ENCODE results near the gene PSMG4.

DNA sequence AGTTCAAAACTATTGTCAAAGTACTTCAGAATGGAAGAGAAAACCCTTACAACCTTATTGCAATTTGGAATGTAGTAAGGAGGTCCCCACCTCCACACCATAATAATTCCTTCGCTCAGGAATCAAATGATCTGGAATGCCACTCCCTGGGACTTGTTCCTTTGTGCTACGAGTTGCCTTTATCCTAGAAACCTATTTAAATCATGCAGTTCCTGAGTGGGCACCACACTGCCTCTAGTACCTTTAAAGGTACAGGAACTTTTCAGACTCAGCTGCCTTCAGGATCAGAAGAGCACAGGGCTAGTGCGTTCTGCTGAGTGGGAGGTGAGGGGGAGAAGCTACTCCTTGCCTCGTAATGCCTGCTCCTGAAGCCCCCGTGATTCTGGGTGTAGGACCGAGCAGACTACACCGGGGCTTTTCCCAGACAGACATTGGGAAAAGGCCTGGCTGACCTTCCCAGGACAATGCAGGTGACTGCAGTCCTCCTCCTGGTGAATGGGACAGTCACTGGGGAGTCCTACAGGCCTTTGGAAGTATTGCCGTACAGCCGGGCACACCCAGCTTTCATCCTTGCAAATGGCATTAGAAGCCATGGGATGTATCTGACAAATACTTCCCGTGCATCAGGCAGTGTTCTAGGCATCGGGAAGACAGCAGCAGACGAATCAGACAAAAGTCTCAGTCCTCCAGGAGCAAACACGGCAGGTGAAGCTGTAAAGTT lies 19.5 kb upstream of the PSMG4 start:
- TF ChIP-seq, protein P1, sequence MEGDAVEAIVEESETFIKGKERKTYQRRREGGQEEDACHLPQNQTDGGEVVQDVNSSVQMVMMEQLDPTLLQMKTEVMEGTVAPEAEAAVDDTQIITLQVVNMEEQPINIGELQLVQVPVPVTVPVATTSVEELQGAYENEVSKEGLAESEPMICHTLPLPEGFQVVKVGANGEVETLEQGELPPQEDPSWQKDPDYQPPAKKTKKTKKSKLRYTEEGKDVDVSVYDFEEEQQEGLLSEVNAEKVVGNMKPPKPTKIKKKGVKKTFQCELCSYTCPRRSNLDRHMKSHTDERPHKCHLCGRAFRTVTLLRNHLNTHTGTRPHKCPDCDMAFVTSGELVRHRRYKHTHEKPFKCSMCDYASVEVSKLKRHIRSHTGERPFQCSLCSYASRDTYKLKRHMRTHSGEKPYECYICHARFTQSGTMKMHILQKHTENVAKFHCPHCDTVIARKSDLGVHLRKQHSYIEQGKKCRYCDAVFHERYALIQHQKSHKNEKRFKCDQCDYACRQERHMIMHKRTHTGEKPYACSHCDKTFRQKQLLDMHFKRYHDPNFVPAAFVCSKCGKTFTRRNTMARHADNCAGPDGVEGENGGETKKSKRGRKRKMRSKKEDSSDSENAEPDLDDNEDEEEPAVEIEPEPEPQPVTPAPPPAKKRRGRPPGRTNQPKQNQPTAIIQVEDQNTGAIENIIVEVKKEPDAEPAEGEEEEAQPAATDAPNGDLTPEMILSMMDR (tag by site-specific recombination; IDR thresholded peaks at IDR 0.05): no peak
- TF ChIP-seq, protein P2, sequence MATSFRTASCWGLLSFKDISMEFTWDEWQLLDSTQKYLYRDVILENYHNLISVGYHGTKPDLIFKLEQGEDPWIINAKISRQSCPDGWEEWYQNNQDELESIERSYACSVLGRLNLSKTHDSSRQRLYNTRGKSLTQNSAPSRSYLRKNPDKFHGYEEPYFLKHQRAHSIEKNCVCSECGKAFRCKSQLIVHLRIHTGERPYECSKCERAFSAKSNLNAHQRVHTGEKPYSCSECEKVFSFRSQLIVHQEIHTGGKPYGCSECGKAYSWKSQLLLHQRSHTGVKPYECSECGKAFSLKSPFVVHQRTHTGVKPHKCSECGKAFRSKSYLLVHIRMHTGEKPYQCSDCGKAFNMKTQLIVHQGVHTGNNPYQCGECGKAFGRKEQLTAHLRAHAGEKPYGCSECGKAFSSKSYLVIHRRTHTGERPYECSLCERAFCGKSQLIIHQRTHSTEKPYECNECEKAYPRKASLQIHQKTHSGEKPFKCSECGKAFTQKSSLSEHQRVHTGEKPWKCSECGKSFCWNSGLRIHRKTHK (tag by site-specific recombination; IDR thresholded peaks at IDR 0.05): no peak
- TF ChIP-seq, protein P3, sequence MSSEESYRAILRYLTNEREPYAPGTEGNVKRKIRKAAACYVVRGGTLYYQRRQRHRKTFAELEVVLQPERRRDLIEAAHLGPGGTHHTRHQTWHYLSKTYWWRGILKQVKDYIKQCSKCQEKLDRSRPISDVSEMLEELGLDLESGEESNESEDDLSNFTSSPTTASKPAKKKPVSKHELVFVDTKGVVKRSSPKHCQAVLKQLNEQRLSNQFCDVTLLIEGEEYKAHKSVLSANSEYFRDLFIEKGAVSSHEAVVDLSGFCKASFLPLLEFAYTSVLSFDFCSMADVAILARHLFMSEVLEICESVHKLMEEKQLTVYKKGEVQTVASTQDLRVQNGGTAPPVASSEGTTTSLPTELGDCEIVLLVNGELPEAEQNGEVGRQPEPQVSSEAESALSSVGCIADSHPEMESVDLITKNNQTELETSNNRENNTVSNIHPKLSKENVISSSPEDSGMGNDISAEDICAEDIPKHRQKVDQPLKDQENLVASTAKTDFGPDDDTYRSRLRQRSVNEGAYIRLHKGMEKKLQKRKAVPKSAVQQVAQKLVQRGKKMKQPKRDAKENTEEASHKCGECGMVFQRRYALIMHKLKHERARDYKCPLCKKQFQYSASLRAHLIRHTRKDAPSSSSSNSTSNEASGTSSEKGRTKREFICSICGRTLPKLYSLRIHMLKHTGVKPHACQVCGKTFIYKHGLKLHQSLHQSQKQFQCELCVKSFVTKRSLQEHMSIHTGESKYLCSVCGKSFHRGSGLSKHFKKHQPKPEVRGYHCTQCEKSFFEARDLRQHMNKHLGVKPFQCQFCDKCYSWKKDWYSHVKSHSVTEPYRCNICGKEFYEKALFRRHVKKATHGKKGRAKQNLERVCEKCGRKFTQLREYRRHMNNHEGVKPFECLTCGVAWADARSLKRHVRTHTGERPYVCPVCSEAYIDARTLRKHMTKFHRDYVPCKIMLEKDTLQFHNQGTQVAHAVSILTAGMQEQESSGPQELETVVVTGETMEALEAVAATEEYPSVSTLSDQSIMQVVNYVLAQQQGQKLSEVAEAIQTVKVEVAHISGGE (tag by site-specific recombination; conservative IDR thresholded peaks at IDR 0.05; ENCODE audit: low read depth): no peak
- TF ChIP-seq YY1 (tag by site-specific recombination; IDR thresholded peaks at IDR 0.05): no peak
- no peak for TF ChIP-seq ZNF112 (tag by site-specific recombination; IDR thresholded peaks at IDR 0.05)
- TF ChIP-seq, protein P4, sequence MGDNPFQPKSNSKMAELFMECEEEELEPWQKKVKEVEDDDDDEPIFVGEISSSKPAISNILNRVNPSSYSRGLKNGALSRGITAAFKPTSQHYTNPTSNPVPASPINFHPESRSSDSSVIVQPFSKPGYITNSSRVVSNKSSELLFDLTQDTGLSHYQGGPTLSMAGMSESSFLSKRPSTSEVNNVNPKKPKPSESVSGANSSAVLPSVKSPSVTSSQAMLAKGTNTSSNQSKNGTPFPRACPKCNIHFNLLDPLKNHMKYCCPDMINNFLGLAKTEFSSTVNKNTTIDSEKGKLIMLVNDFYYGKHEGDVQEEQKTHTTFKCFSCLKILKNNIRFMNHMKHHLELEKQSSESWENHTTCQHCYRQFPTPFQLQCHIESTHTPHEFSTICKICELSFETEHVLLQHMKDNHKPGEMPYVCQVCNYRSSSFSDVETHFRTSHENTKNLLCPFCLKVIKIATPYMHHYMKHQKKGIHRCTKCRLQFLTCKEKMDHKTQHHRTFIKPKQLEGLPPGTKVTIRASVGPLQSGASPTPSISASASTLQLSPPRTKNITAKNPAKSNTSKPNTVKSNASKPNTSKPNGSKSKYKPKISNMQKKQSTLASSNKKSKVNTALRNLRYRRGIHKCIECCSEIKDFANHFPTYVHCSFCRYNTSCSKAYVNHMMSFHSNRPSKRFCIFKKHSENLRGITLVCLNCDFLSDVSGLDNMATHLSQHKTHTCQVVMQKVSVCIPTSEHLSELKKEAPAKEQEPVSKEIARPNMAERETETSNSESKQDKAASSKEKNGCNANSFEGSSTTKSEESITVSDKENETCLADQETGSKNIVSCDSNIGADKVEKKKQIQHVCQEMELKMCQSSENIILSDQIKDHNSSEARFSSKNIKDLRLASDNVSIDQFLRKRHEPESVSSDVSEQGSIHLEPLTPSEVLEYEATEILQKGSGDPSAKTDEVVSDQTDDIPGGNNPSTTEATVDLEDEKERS (tag by site-specific recombination; IDR thresholded peaks at IDR 0.05): no peak
- TF ChIP-seq ZNF792 (tag by site-specific recombination; IDR thresholded peaks at IDR 0.05): no peak
- TF ChIP-seq ZNF416 (tag by site-specific recombination; IDR thresholded peaks at IDR 0.05): no peak
- TF ChIP-seq ZFP41 (tag by site-specific recombination; IDR thresholded peaks at IDR 0.05; ENCODE audit: borderline replicate concordance): no peak
- TF ChIP-seq, protein P5, sequence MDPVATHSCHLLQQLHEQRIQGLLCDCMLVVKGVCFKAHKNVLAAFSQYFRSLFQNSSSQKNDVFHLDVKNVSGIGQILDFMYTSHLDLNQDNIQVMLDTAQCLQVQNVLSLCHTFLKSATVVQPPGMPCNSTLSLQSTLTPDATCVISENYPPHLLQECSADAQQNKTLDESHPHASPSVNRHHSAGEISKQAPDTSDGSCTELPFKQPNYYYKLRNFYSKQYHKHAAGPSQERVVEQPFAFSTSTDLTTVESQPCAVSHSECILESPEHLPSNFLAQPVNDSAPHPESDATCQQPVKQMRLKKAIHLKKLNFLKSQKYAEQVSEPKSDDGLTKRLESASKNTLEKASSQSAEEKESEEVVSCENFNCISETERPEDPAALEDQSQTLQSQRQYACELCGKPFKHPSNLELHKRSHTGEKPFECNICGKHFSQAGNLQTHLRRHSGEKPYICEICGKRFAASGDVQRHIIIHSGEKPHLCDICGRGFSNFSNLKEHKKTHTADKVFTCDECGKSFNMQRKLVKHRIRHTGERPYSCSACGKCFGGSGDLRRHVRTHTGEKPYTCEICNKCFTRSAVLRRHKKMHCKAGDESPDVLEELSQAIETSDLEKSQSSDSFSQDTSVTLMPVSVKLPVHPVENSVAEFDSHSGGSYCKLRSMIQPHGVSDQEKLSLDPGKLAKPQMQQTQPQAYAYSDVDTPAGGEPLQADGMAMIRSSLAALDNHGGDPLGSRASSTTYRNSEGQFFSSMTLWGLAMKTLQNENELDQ (tag by site-specific recombination; IDR thresholded peaks at IDR 0.05; ENCODE audit: low read depth): no peak
- no peak for TF ChIP-seq SETDB1 (IDR thresholded peaks at IDR 0.05; ENCODE audit: insufficient read length, low read length)
- no peak for TF ChIP-seq ZNF548 (tag by site-specific recombination; IDR thresholded peaks at IDR 0.05)
- TF ChIP-seq, protein P6, sequence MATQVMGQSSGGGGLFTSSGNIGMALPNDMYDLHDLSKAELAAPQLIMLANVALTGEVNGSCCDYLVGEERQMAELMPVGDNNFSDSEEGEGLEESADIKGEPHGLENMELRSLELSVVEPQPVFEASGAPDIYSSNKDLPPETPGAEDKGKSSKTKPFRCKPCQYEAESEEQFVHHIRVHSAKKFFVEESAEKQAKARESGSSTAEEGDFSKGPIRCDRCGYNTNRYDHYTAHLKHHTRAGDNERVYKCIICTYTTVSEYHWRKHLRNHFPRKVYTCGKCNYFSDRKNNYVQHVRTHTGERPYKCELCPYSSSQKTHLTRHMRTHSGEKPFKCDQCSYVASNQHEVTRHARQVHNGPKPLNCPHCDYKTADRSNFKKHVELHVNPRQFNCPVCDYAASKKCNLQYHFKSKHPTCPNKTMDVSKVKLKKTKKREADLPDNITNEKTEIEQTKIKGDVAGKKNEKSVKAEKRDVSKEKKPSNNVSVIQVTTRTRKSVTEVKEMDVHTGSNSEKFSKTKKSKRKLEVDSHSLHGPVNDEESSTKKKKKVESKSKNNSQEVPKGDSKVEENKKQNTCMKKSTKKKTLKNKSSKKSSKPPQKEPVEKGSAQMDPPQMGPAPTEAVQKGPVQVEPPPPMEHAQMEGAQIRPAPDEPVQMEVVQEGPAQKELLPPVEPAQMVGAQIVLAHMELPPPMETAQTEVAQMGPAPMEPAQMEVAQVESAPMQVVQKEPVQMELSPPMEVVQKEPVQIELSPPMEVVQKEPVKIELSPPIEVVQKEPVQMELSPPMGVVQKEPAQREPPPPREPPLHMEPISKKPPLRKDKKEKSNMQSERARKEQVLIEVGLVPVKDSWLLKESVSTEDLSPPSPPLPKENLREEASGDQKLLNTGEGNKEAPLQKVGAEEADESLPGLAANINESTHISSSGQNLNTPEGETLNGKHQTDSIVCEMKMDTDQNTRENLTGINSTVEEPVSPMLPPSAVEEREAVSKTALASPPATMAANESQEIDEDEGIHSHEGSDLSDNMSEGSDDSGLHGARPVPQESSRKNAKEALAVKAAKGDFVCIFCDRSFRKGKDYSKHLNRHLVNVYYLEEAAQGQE (tag by site-specific recombination; IDR thresholded peaks at IDR 0.05): no peak

Data from HEK293 (cell line).